Fibroblast of lung (primary cell): ENCODE measurements around the gene ARID1B.

ENCODE experiments used
- EZH2 ChIP-seq: IDR thresholded peaks from 2 replicates; pipeline ENCODE4 v1.5.1; 2012; ENCODE audit warnings: low read length, control low read depth, mild to moderate bottlenecking; ENCODE audit errors: missing control alignments
- TF ChIP-seq, protein P1 (sequence below), 2 donors: IDR thresholded peaks in 1 of 2; conservative IDR thresholded peaks in 1 of 2; 1 replicate in 1 of 2; 2 replicates in 1 of 2; pipeline ENCODE4 v1.5.1; 2011 to 2012; ENCODE audit warnings: low read length in 2 of 2, control low read depth in 1 of 2, inconsistent platforms in 1 of 2, low read depth in 1 of 2, mild to moderate bottlenecking in 1 of 2

GRCh38 chr6:156729248-156729647, 47.9 kb upstream of the ARID1B start:
- TF ChIP-seq, protein P1, sequence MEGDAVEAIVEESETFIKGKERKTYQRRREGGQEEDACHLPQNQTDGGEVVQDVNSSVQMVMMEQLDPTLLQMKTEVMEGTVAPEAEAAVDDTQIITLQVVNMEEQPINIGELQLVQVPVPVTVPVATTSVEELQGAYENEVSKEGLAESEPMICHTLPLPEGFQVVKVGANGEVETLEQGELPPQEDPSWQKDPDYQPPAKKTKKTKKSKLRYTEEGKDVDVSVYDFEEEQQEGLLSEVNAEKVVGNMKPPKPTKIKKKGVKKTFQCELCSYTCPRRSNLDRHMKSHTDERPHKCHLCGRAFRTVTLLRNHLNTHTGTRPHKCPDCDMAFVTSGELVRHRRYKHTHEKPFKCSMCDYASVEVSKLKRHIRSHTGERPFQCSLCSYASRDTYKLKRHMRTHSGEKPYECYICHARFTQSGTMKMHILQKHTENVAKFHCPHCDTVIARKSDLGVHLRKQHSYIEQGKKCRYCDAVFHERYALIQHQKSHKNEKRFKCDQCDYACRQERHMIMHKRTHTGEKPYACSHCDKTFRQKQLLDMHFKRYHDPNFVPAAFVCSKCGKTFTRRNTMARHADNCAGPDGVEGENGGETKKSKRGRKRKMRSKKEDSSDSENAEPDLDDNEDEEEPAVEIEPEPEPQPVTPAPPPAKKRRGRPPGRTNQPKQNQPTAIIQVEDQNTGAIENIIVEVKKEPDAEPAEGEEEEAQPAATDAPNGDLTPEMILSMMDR (conservative IDR thresholded peaks at IDR 0.05 in 1 of 2, IDR thresholded peaks at IDR 0.05 in 1 of 2; ENCODE audit: low read depth in 1 of 2, low read length in 2 of 2), result no peak
- TF ChIP-seq EZH2, result no peak
